HT1080 (cell line): ENCODE results near the gene TLCD4. TPM values are rescaled to one million over a fixed set of nuclear protein-coding genes. Genes with fewer than 3 reads are reported as not detected.
"Not testable (repeated sequence)": the region's sequence is repeated elsewhere in the genome, so short reads cannot be mapped to it uniquely, and the experiment has no call there.

Source experiments
- DNase-seq: peaks from one replicate; pipeline ENCODE4 v3.0.0-alpha.2; 2015; ENCODE audit warnings: low read depth
- polyA plus RNA-seq, 2 experiments: library from polyadenylated mRNA; depleted of rRNA; stranded (reverse); fragments of >200 nt; gene quantifications; 2 replicates each; pipeline ENCODE4 v1.2.3, GENCODE V29; 2015
- total RNA-seq: library from RNA; depleted of rRNA; stranded (reverse); fragments of >200 nt; shearing (Covaris generic); gene quantifications from 2 replicates; pipeline ENCODE4 v1.2.3, GENCODE V29; 2014; rRNA removed

TLCD4 gene, protein sequence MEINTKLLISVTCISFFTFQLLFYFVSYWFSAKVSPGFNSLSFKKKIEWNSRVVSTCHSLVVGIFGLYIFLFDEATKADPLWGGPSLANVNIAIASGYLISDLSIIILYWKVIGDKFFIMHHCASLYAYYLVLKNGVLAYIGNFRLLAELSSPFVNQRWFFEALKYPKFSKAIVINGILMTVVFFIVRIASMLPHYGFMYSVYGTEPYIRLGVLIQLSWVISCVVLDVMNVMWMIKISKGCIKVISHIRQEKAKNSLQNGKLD
- total RNA-seq = 1.5 and 2.0 TPM in 2 replicates
- 3.0 and 4.0 TPM in 2 replicates for polyA plus RNA-seq (2015; cell fraction: cytosol; rRNA removed)
- 1.1 and 1.5 TPM in 2 replicates for polyA plus RNA-seq (2015; cell fraction: nucleus; rRNA removed)

- DNase-seq = peak; percentile 47
Observed at GRCh38 chr1:95117207-95118066, at the start of gene TLCD4. Gene TLCD4, plus strand, starts transcription at chr1:95117355. Its CDS starts 26,547 bp downstream, at chr1:95143902.

GRCh38 chr1:95067568-95067967 is 49.6 kb upstream of the TLCD4 start:
- no peak for DNase-seq

- no peak for DNase-seq
Observed at GRCh38 chr1:95068956-95069709, 48.0 kb upstream of the TLCD4 start.

DNA sequence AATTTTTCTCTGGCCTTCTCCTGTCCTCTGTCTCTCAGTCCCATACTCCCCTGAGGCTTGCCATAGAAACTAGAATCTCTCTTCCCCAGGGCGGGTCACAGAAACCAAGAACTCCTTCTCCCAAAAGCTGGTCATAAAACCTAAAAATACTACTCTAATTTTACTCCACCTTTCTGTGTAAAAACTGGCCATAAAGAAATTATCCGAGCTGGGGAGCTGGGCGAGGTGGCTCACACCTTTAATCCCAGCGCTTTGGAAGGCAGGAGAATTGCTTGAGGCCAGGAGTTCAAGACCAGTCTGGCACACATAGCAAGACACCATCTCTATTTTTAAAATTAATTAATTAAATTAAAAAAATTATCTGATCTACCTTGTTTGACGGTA is 47.5 kb upstream of the TLCD4 start:
- no peak for DNase-seq

DNA sequence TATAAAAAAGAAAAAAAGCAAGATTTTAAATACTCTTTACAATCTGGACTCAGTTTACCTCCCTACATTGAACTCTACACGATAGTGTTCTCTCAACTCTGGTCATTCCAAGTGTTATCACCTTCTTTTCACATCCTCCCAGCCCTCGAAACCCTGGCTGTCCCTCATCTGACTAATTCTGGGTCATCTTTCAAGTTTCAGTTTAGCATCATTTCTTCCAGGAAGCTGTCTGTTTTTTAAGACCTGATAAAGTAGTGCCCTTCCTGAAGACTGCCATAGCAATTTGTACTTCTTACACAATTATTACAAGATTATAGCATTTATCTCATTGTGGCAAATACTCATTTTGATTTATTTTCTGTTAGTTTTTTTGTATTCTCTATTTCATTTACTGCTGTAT is 45.6 kb upstream of the TLCD4 start:
- DNase-seq = no peak

GRCh38 chr1:95072117-95072516 is 45.0 kb upstream of the TLCD4 start:
- DNase-seq = no peak

DNA sequence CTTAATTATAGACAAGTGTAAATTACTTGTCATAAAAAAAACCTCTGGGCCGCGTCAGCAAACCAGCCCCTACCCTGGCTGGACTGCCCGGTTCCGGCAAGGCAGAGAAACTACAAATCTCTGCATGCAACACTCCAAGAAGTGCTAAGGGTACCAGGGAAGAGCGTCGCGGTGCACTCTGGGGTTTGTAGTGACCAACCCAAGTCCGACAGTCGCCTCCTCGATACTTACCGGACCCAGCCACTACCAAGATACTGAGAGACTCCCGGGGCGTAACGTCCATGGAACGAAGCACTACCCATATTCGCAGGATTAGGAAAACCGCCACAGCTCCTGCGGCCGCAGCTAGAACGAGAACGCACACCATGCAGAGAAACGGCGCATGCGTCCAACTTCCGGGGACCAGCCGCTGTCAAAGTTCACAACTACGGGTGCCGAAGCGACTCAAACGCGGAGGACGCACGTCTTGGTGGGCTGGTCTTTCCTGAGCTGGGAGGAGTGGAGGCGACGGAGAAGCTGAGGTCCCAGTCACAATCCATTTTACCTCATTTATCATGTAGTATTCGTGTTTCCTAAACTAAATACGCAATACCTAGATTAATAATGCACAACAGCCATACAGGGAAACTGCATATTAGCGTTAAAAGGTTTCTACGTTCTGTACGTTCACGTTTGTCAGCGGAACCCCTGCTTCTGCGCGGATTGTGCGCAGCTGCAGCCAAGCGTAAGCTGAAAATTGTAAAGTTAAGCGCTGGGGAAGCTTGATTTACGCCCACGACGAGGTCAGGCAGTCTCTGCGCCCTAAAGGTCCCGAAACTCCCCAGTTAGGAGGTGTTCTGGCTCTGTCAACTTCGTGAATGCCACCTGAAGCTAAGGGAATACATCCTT is 44.4 kb upstream of the TLCD4 start, which contains the start of gene ALG14:
Gene ALG14, minus strand, starts transcription at position 420 of the 888 bp plus-strand sequence. Its CDS starts 53 bp downstream, at position 367.
- DNase-seq = peak; percentile 90

DNA sequence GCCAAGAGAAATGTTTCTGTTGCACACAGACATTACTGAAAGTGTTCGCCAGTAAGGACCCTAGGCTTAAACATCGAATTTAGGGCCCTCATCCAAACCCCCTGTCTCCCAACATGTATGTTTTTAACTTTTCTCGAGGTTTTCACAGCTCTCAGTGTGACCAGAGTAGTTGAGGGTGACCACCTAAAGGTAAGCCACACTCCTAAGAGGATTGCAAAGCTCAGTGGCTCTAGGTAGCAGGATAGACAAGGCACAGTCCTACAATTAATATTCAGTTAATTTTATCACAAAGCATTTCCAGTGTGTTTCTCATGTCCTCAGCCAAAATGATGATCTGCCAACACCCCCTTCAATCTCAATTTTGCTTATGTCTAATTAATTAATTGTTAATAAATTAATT is 43.7 kb upstream of the TLCD4 start:
- DNase-seq = no peak

- no peak for DNase-seq
Observed at GRCh38 chr1:95076034-95076433, 41.1 kb upstream of the TLCD4 start.

- no peak for DNase-seq
Observed at GRCh38 chr1:95080446-95080845, 36.7 kb upstream of the TLCD4 start.

DNA sequence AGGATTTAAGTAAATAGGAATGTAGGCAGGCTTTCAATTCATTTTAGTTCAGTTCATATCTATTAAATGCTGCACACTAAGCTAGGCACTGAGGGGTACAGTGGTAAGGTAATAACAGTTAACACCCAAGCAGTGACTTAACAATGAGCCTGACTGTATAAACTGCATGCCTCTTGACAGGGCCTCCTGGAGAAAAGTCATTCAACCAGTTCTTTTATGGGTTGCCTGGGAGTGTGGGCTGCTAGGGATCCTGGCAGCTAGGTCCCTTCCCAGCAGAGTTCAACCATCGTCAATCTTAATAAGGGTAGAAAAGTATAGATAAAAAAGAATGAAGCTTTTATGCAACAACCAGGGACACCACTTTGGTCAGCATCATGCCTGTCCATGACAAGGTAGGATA is 36.3 kb upstream of the TLCD4 start:
- no peak for DNase-seq

DNA sequence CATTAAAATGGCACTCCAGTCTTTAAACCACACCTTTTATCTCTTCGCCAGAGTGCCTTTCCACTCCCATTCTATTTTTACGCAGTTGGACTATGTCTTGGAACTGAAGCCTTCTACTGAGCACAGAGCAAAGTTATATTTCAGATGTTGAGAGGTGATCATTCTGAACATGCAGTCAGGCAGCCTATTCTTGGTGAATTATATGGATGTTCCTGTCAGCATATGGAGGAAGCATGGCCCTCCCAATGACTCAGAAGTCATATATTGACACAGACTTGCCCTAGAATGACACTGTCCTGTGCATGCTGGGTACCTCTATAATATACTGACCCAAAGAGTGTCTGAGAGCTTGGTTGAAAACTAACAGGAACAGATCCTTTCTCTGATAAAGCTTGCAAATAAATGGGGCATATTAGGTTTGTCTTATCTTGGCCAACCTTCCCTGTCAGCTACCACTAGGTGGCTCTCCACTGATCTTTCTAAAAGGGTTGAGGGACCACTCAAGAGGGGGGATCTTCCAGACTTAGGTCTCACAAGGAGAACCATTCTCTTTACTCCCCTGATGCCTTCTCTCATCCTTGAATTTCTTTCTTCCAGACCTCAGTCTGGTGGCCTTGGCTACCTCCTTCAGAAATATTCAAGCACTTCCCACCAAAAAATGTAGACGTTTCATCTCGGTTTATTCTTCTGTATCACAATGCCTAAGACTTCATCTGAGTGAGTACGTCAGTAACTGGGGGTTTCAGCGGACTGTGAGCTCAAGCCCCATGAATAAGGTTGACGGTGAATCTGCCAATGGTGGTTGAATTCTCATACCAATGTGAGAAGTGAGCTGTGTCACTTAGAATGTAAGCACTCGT is 32.6 kb upstream of the TLCD4 start:
- peak; percentile 60 for DNase-seq

DNA sequence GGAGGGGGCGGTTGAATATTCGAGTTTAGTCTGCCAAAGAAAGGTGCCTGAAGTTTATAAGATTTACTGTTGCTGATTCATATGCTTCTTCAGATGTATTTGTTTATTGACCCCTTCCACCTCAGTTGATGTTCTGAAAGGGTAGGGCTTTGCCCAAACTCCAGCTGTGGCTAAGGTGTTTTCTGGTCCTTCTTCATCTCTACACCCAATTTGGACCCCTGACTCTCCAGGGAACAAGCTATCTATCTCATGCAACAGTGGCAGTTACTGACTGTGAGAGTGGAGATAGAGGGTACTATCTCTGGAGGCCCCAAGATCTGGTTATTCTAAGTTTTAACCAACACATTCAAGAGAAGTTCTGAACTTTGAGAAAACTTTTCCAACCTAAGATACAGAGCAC is 31.8 kb upstream of the TLCD4 start:
- DNase-seq = no peak

DNA sequence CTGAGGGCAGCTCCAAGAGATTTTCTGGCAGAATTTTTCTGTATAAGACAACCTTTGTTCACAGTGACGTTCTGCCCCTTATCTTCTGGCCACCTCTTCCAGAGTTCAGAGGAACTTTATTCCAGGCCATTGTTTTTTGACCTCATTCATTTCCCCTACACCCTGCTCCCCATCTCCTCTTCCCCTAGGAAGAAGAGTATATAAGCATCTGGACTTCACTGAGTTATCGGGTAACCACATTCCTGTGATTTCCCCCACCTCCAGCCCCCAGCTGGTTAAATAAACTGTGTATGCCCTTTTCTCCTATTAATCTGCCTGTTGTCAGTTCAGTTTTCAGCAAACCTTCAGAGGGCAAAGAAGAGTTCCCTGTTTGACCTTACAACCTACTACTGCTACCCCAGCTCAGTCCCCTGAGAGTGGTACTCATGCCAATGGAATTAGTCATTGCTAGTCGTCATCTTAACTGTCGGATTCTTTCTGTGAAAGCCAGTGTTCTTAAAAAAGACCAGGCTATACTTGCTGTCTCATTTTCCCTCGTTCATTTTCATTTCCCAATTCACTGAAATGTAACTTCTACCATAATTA is 30.1 kb upstream of the TLCD4 start:
- peak; percentile 90 for DNase-seq

GRCh38 chr1:95088303-95088702 is 28.9 kb upstream of the TLCD4 start:
- DNase-seq = no peak

GRCh38 chr1:95089650-95090287 is 27.4 kb upstream of the TLCD4 start:
- no peak for DNase-seq

DNA sequence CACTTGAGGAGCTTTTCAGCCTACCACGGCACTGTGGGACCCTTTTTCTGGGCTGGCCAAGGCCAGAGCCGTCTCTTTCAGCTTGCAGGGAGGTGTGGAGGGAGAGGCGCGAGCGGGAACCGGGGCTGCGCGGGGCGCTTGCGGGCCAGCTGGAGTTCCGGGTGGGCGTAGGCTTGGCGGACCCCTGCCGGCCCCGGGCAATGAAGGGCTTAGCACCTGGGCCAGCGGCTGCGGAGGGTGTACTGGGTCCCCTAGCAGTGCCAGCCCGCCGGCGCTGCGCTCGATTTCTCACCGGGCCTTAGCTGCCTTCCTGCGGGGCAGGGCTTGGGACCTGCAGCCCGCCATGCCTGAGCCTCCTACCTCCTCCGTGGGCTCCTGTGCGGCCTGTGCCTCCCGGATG is 25.9 kb upstream of the TLCD4 start:
- not testable (repeated sequence) for DNase-seq

DNA sequence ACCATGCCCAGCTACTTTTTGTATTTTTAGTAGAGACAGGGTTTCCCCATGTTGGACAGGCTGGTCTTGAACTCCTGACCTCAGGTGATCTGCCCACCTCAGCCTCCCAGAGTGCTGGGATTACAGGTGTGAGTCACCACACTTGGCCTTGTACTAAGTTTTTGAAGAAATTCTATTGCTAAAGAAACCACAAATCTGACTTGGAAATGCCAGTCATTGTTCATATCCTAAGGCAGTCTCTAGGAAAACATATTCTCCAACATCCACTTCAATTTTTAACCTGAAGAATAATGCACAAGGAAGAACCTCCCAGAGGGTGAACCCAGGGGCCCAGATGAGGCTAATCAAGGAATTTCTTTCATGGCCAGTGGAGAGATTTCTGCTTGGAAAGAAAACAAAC is 24.3 kb upstream of the TLCD4 start:
- peak; percentile 52 for DNase-seq

DNA sequence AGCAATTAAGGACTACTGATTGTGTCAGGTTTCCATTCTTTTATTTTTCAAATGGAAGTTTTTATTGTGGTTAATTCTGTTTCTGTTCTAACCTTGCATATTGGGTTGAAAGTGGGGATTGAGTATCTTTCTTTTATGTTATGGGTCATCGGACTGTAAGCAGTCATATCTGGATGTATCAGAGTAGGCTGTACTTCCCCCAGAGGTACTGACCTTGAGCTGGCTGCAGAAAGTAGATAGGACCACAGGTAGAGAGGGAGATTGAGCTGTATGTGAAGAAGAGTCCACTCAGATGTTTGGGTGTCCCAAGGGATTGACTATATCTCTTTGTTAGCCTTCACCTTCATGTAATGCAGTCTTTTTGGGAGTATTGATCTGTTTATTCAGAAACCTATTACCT is 23.9 kb upstream of the TLCD4 start:
- DNase-seq = no peak
